ENCODE results near the gene ZFTA.

ZFTA gene

GRCh38 chr11:63765688-63766241, 2.8 kb downstream of the ZFTA start:
- Histone ChIP-seq H3K36me3 (ENCODE audit: control insufficient read depth, insufficient read depth, low read length) (no peaks in the 10 kb centered on the region), H3K27ac (ENCODE audit: insufficient read depth, low read length, poor library complexity, severe bottlenecking) (no peak overlapping the region), H3K27me3 (replicated peaks; ENCODE audit: control insufficient read depth, insufficient read depth, low read length, poor library complexity, severe bottlenecking) (peaks cover 15% of the 10 kb centered on the region), H3K4me1 (ENCODE audit: control insufficient read depth, insufficient read depth, low read length, poor library complexity, severe bottlenecking) (peaks cover 17% of the 10 kb centered on the region), H3K9me3 (ENCODE audit: control insufficient read depth, low read length) (no peaks in the 10 kb centered on the region), H3K4me3 (ENCODE audit: insufficient read depth, low read depth, low read length, poor library complexity, severe bottlenecking) (no peak overlapping the region)
- DNase-seq, result no peak

GRCh38 chr11:63764679-63765647, 3.6 kb downstream of the ZFTA start:
- DNase-seq, result no peak
- H3K4me3 ChIP-seq (ENCODE audit: insufficient read depth, low read depth, low read length, poor library complexity, severe bottlenecking), result no peak overlapping the region
- H3K9me3 ChIP-seq (ENCODE audit: control insufficient read depth, low read length), result no peaks in the 10 kb centered on the region
- peaks cover 8% of the 10 kb centered on the region for H3K27me3 ChIP-seq (replicated peaks; ENCODE audit: control insufficient read depth, insufficient read depth, low read length, poor library complexity, severe bottlenecking)
- H3K36me3 ChIP-seq (ENCODE audit: control insufficient read depth, insufficient read depth, low read length), result no peaks in the 10 kb centered on the region
- H3K4me1 ChIP-seq (ENCODE audit: control insufficient read depth, insufficient read depth, low read length, poor library complexity, severe bottlenecking), result peaks cover 17% of the 10 kb centered on the region
- H3K27ac ChIP-seq (ENCODE audit: insufficient read depth, low read length, poor library complexity, severe bottlenecking), result no peak overlapping the region

- Histone ChIP-seq H3K4me3 (ENCODE audit: insufficient read depth, low read depth, low read length, poor library complexity, severe bottlenecking) (no peak overlapping the region), H3K4me1 (ENCODE audit: control insufficient read depth, insufficient read depth, low read length, poor library complexity, severe bottlenecking) (peaks cover 11% of the 10 kb centered on the region), H3K9me3 (ENCODE audit: control insufficient read depth, low read length) (no peaks in the 10 kb centered on the region), H3K36me3 (ENCODE audit: control insufficient read depth, insufficient read depth, low read length) (no peaks in the 10 kb centered on the region), H3K27ac (ENCODE audit: insufficient read depth, low read length, poor library complexity, severe bottlenecking) (no peak overlapping the region), H3K27me3 (replicated peaks; ENCODE audit: control insufficient read depth, insufficient read depth, low read length, poor library complexity, severe bottlenecking) (peaks cover 2% of the 10 kb centered on the region)
- no peak for DNase-seq
These were observed 4.3 kb downstream of the ZFTA start for GRCh38 chr11:63764340-63764678.

- no peaks in the 10 kb centered on the region for H3K36me3 ChIP-seq (ENCODE audit: control insufficient read depth, insufficient read depth, low read length)
- no peak for DNase-seq
- H3K4me3 ChIP-seq (ENCODE audit: insufficient read depth, low read depth, low read length, poor library complexity, severe bottlenecking), result no peak overlapping the region
- no peak overlapping the region for H3K27ac ChIP-seq (ENCODE audit: insufficient read depth, low read length, poor library complexity, severe bottlenecking)
- no peaks in the 10 kb centered on the region for H3K27me3 ChIP-seq (replicated peaks; ENCODE audit: control insufficient read depth, insufficient read depth, low read length, poor library complexity, severe bottlenecking)
- H3K9me3 ChIP-seq (ENCODE audit: control insufficient read depth, low read length), result no peaks in the 10 kb centered on the region
- H3K4me1 ChIP-seq (ENCODE audit: control insufficient read depth, insufficient read depth, low read length, poor library complexity, severe bottlenecking), result peaks cover 8% of the 10 kb centered on the region
These were observed 4.9 kb downstream of the ZFTA start for GRCh38 chr11:63763496-63764339.

GRCh38 chr11:63762654-63763495, 5.7 kb downstream of the ZFTA start:
- H3K4me1 ChIP-seq (ENCODE audit: control insufficient read depth, insufficient read depth, low read length, poor library complexity, severe bottlenecking), result peaks cover 7% of the 10 kb centered on the region
- H3K9me3 ChIP-seq (ENCODE audit: control insufficient read depth, low read length), result no peaks in the 10 kb centered on the region
- H3K27ac ChIP-seq (ENCODE audit: insufficient read depth, low read length, poor library complexity, severe bottlenecking), result no peak overlapping the region
- no peaks in the 10 kb centered on the region for H3K36me3 ChIP-seq (ENCODE audit: control insufficient read depth, insufficient read depth, low read length)
- H3K4me3 ChIP-seq (ENCODE audit: insufficient read depth, low read depth, low read length, poor library complexity, severe bottlenecking), result no peak overlapping the region
- H3K27me3 ChIP-seq (replicated peaks; ENCODE audit: control insufficient read depth, insufficient read depth, low read length, poor library complexity, severe bottlenecking), result no peaks in the 10 kb centered on the region
- no peak for DNase-seq

- Histone ChIP-seq H3K4me3 (ENCODE audit: insufficient read depth, low read depth, low read length, poor library complexity, severe bottlenecking) (no peak overlapping the region), H3K36me3 (ENCODE audit: control insufficient read depth, insufficient read depth, low read length) (no peaks in the 10 kb centered on the region), H3K27ac (ENCODE audit: insufficient read depth, low read length, poor library complexity, severe bottlenecking) (no peak overlapping the region), H3K4me1 (ENCODE audit: control insufficient read depth, insufficient read depth, low read length, poor library complexity, severe bottlenecking) (no peaks in the 10 kb centered on the region), H3K9me3 (ENCODE audit: control insufficient read depth, low read length) (no peaks in the 10 kb centered on the region), H3K27me3 (replicated peaks; ENCODE audit: control insufficient read depth, insufficient read depth, low read length, poor library complexity, severe bottlenecking) (no peaks in the 10 kb centered on the region)
- no peak for DNase-seq
These were observed 6.5 kb downstream of the ZFTA start for GRCh38 chr11:63761931-63762653.

- no peak for DNase-seq
- Histone ChIP-seq H3K27ac (ENCODE audit: insufficient read depth, low read length, poor library complexity, severe bottlenecking) (no peak overlapping the region), H3K36me3 (ENCODE audit: control insufficient read depth, insufficient read depth, low read length) (no peaks in the 10 kb centered on the region), H3K9me3 (ENCODE audit: control insufficient read depth, low read length) (no peaks in the 10 kb centered on the region), H3K27me3 (replicated peaks; ENCODE audit: control insufficient read depth, insufficient read depth, low read length, poor library complexity, severe bottlenecking) (no peaks in the 10 kb centered on the region), H3K4me1 (ENCODE audit: control insufficient read depth, insufficient read depth, low read length, poor library complexity, severe bottlenecking) (no peaks in the 10 kb centered on the region), H3K4me3 (ENCODE audit: insufficient read depth, low read depth, low read length, poor library complexity, severe bottlenecking) (no peak overlapping the region)
These were observed 7.4 kb downstream of the ZFTA start for GRCh38 chr11:63761188-63761587.

- H3K4me3 ChIP-seq (ENCODE audit: insufficient read depth, low read depth, low read length, poor library complexity, severe bottlenecking), result no peak overlapping the region
- no peaks in the 10 kb centered on the region for H3K36me3 ChIP-seq (ENCODE audit: control insufficient read depth, insufficient read depth, low read length)
- DNase-seq, result no peak
- H3K9me3 ChIP-seq (ENCODE audit: control insufficient read depth, low read length), result no peaks in the 10 kb centered on the region
- no peaks in the 10 kb centered on the region for H3K4me1 ChIP-seq (ENCODE audit: control insufficient read depth, insufficient read depth, low read length, poor library complexity, severe bottlenecking)
- H3K27me3 ChIP-seq (replicated peaks; ENCODE audit: control insufficient read depth, insufficient read depth, low read length, poor library complexity, severe bottlenecking), result no peaks in the 10 kb centered on the region
- no peak overlapping the region for H3K27ac ChIP-seq (ENCODE audit: insufficient read depth, low read length, poor library complexity, severe bottlenecking)
These were observed 8.0 kb downstream of the ZFTA start for GRCh38 chr11:63760487-63761079.

Measured in effector memory CD4-positive, alpha-beta T cell (primary cell).